Mesothelial cell of epicardium (in vitro differentiated cells): ENCODE measurements around the gene YPEL1. TPM values are rescaled to one million over a fixed set of nuclear protein-coding genes. Genes with fewer than 3 reads are reported as not detected.
"Not testable (repeated sequence)": the region's sequence is repeated elsewhere in the genome, so short reads cannot be mapped to it uniquely, and the experiment has no call there.

Experiments used
- DNase-seq, 2 experiments: peaks; one replicate each; pipeline ENCODE4 v3.0.0; 2021; ENCODE audit warnings: low spot score in 2 of 2; ENCODE audit not compliant: unreplicated experiment in 2 of 2
- H3K27ac Mint-ChIP-seq: 2 replicates; pipeline ENCODE4 v1.8.0; 2021; ENCODE audit warnings: mixed read lengths
- H3K27me3 Mint-ChIP-seq: 2 replicates; pipeline ENCODE4 v1.8.0; 2021; ENCODE audit warnings: low read depth, mixed read lengths
- H3K36me3 Mint-ChIP-seq: 2 replicates; pipeline ENCODE4 v1.8.0; 2021; ENCODE audit warnings: mixed read lengths
- H3K4me1 Mint-ChIP-seq: 2 replicates; pipeline ENCODE4 v1.8.0; 2021; ENCODE audit warnings: mixed read lengths
- H3K4me3 Mint-ChIP-seq: 2 replicates; pipeline ENCODE4 v1.8.0; 2021; ENCODE audit warnings: mild to moderate bottlenecking, moderate library complexity, mixed read lengths
- H3K9me3 Mint-ChIP-seq: 2 replicates; pipeline ENCODE4 v1.8.0; 2021; ENCODE audit warnings: mixed read lengths
- total RNA-seq: library from RNA; stranded (reverse); gene quantifications from 3 replicates; pipeline ENCODE4 v1.2.1, GENCODE V29; 2021
- TF ChIP-seq, protein P1 (sequence below): fragments of 200-600 bp; sonication (generic); IDR thresholded peaks from one replicate; pipeline ENCODE4 v1.5.0; 2021; ENCODE audit warnings: antibody characterized with exemption; ENCODE audit not compliant: unreplicated experiment

The YPEL1 gene
- total RNA-seq, 1 donor from 2014 or later, result 17.2 TPM

DNA sequence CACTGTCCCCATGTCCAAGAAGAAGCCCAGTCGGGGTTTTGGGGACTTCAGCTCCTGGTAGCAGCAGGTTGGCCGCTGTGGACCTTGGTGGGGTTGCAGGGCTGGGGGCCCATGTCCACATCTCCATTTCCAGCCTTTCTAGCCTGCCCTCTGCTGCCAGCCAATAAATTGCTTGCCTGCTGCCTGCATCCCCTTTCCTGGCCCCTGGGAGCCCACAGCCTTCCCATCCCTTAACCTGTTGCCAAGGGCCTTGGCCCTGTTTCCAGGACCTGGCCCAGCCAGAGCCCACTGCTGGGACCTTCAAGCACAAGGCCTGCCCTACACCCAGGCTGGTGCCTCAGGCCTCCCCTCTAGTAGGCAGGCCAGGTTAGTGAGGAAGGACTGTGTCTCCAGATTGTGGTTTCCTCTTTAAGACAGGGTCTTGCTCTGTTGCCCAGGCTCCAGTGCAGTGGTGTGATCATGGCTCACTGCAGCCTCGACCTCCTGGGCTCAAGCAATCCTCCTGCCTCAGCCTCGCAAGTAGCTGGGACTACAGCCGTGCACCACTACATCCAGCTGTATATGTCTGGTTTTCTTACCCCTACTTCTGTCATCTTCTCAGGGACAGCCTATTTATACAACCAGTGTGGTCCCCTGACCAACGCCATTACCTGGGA, 40.0 kb downstream of the YPEL1 start:
- TF ChIP-seq, protein P1, sequence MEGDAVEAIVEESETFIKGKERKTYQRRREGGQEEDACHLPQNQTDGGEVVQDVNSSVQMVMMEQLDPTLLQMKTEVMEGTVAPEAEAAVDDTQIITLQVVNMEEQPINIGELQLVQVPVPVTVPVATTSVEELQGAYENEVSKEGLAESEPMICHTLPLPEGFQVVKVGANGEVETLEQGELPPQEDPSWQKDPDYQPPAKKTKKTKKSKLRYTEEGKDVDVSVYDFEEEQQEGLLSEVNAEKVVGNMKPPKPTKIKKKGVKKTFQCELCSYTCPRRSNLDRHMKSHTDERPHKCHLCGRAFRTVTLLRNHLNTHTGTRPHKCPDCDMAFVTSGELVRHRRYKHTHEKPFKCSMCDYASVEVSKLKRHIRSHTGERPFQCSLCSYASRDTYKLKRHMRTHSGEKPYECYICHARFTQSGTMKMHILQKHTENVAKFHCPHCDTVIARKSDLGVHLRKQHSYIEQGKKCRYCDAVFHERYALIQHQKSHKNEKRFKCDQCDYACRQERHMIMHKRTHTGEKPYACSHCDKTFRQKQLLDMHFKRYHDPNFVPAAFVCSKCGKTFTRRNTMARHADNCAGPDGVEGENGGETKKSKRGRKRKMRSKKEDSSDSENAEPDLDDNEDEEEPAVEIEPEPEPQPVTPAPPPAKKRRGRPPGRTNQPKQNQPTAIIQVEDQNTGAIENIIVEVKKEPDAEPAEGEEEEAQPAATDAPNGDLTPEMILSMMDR, result no peak
- H3K36me3 Mint-ChIP-seq, result peaks cover 16% of the 10 kb centered on the region
- no peaks in the 10 kb centered on the region for H3K27me3 Mint-ChIP-seq
- H3K4me3 Mint-ChIP-seq, result no peak overlapping the region
- DNase-seq, result no peak
- H3K4me1 Mint-ChIP-seq, result no peaks in the 10 kb centered on the region
- no peak overlapping the region for H3K27ac Mint-ChIP-seq
- H3K9me3 Mint-ChIP-seq, result no peaks in the 10 kb centered on the region

DNA sequence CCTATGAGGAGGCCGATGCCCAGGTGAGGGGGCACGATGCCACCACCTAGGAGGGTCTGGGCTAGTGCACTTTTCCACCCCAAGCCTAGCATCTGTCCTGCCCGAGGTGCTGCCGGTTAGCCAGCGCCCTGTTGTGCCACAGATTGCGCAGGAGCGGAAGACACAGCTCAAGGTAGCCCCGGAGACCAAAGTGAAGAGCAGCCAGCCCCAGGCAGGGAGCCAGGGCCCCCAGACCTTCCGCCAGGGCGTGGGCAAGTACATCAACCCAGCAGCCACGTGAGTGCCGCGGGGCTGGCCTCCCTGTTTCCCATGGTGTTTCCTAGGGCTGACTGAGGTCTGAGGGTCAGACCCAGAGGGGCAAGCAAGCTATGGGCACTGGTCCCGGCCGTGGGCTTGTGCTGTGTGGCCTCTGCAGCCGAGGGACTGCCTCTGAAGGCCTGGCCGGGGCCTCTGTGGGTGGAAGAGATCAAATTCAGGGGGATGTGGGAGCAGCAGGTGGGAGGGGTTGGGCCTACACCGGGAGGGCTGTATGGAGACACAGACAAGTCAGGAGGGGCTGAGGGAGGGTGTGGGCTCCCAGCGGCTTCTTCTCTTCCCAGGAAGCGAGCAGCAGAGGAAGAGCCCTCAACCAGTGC, 40.7 kb downstream of the YPEL1 start:
- no peaks in the 10 kb centered on the region for H3K4me1 Mint-ChIP-seq
- H3K4me3 Mint-ChIP-seq, result no peak overlapping the region
- no peak for DNase-seq
- H3K36me3 Mint-ChIP-seq, result peaks cover 18% of the 10 kb centered on the region
- no peak overlapping the region for H3K27ac Mint-ChIP-seq
- no peaks in the 10 kb centered on the region for H3K9me3 Mint-ChIP-seq
- no peaks in the 10 kb centered on the region for H3K27me3 Mint-ChIP-seq
- TF ChIP-seq, protein P1, result no peak

GRCh38 chr22:21694394-21694793, 41.2 kb downstream of the YPEL1 start:
- Mint-ChIP-seq H3K9me3 (no peaks in the 10 kb centered on the region), H3K36me3 (peaks cover 21% of the 10 kb centered on the region), H3K4me3 (no peak overlapping the region), H3K27me3 (no peaks in the 10 kb centered on the region), H3K27ac (no peak overlapping the region), H3K4me1 (no peaks in the 10 kb centered on the region)
- DNase-seq, result no peak
- TF ChIP-seq, protein P1, result no peak

- H3K4me3 Mint-ChIP-seq, result no peak overlapping the region
- H3K27me3 Mint-ChIP-seq, result no peaks in the 10 kb centered on the region
- H3K27ac Mint-ChIP-seq, result no peak overlapping the region
- H3K9me3 Mint-ChIP-seq, result no peaks in the 10 kb centered on the region
- TF ChIP-seq, protein P1, result no peak
- DNase-seq, result no peak
- peaks cover 24% of the 10 kb centered on the region for H3K36me3 Mint-ChIP-seq
- no peaks in the 10 kb centered on the region for H3K4me1 Mint-ChIP-seq
Measured at GRCh38 chr22:21693999-21694341, 41.6 kb downstream of the YPEL1 start.

DNA sequence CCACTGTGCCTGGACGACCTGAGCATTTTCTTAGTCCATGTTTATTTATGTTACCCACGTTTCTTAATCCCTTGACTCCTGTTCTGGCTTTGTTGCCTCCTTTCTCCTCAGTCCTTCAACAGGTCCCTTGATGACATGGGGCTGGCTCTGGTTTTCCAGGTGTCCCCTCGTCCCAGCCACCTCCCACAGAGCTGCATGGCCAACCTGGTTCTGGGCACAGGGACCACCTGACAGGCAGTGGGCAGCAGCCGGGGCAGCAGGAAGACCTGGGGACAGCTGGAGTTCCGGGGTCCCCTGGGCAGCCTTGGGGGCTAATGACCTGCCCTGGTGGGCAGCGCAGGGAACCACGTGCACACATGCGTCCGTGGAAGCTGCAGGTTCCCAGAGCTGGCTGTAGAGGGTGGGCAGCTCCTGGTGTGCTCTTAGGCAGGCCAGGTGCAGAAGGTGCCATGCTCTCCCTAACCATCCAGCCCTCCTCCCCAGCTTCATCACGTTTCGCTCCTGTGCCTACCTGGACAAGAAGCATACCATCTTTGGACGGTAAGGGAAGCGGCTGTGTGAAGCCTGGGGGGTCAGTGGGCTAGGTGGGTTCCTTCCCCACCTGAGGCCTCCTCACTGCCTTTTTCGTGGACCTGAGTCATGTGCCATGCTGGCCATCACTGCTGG, 42.1 kb downstream of the YPEL1 start:
- no peak overlapping the region for H3K4me3 Mint-ChIP-seq
- TF ChIP-seq, protein P1, result no peak
- H3K27ac Mint-ChIP-seq, result no peak overlapping the region
- no peaks in the 10 kb centered on the region for H3K27me3 Mint-ChIP-seq
- DNase-seq, result no peak
- H3K36me3 Mint-ChIP-seq, result peaks cover 29% of the 10 kb centered on the region
- H3K4me1 Mint-ChIP-seq, result no peaks in the 10 kb centered on the region
- no peaks in the 10 kb centered on the region for H3K9me3 Mint-ChIP-seq

- H3K9me3 Mint-ChIP-seq, H3K4me1 Mint-ChIP-seq, H3K27ac Mint-ChIP-seq, DNase-seq, H3K27me3 Mint-ChIP-seq, H3K4me3 Mint-ChIP-seq: not testable (repeated sequence)
- H3K36me3 Mint-ChIP-seq, result peaks cover 29% of the 10 kb centered on the region
Measured at GRCh38 chr22:21692856-21693255, 42.7 kb downstream of the YPEL1 start.
